GM12878 (cell line): ENCODE measurements around the gene FAM20A. TPM values are rescaled to one million over a fixed set of nuclear protein-coding genes. Genes with fewer than 3 reads are reported as not detected.

Experiments used
- ATAC-seq: fragments of 200-7000 bp; cut with Tn5 transposase; 3 replicates; pipeline ENCODE4 v1.9.1; 2020; ENCODE audit warnings: mild to moderate bottlenecking, moderate library complexity
- BruUV-seq: library from RNA; stranded (reverse); fragments of 400-500 nt; replicated peaks from 2 replicates; lab custom pipeline; 2021; lab: Mats Ljungman, UMichigan
- CTCF ChIA-PET: fragments of 300-600 bp; sonication (Branson Sonifier 250); formaldehyde crosslinking; extraction: SDS; loops from one replicate; lab custom pipeline; 2021; ENCODE audit warnings: inconsistent platforms; lab: Yijun Ruan, JAX
- POLR2A ChIA-PET: fragments of 350-600 bp; formaldehyde crosslinking; extraction: SDS; loops from one replicate; lab custom pipeline; 2021; ENCODE audit warnings: inconsistent platforms; lab: Charles Lee
- RAD21 ChIA-PET: fragments of 300-600 bp; sonication (Branson Sonifier 250); formaldehyde crosslinking; loops from one replicate; lab custom pipeline; 2023; ENCODE audit warnings: antibody characterized with exemption; ENCODE audit not compliant: unreplicated experiment; lab: Charles Lee
- SMC1A ChIA-PET: fragments of 300-600 bp; sonication (Branson Sonifier 250); formaldehyde crosslinking; loops from one replicate; lab custom pipeline; 2023; ENCODE audit not compliant: unreplicated experiment, uncharacterized antibody; lab: Charles Lee
- DNase-seq: peaks from one replicate; pipeline ENCODE4 v3.0.0-alpha.2; 2011; ENCODE audit warnings: low read depth, low spot score
- FAIRE-seq: peaks from 3 replicates; lab custom pipeline; 2011; peaks lifted over from hg19 to GRCh38; lab: Jason Lieb, UNC
- H2AFZ ChIP-seq: 2 replicates; pipeline ENCODE4 v1.6.0; 2011; ENCODE audit warnings: low read depth, low read length, control low read depth; ENCODE audit not compliant: control insufficient read depth
- H3K27ac ChIP-seq: 2 replicates; pipeline ENCODE4 v1.5.1; 2011; ENCODE audit warnings: control low read depth; ENCODE audit not compliant: control insufficient read depth, insufficient read depth
- H3K27me3 ChIP-seq, 2 experiments: replicated peaks in 1 of 2; 2 replicates each; pipeline versions ENCODE4 v1.6.0 to v1.6.1; 2011; ENCODE audit warnings: low read length in 1 of 2; ENCODE audit not compliant: control insufficient read depth in 2 of 2, insufficient read depth in 2 of 2
- H3K36me3 ChIP-seq, 2 experiments: 2 replicates each; pipeline ENCODE4 v1.5.1; 2011; ENCODE audit warnings: low read length in 1 of 2; ENCODE audit not compliant: control insufficient read depth in 2 of 2, insufficient read depth in 2 of 2
- H3K4me1 ChIP-seq: 2 replicates; pipeline ENCODE4 v1.6.1; 2011; ENCODE audit warnings: mild to moderate bottlenecking, low read length, moderate library complexity, mixed read lengths; ENCODE audit not compliant: control insufficient read depth, insufficient read depth
- H3K4me2 ChIP-seq: 2 replicates; pipeline ENCODE4 v1.6.0; 2011; ENCODE audit warnings: control low read depth; ENCODE audit not compliant: control insufficient read depth, insufficient read depth
- H3K4me3 ChIP-seq: fragments of 200-600 bp; sonication (generic); 2 replicates; pipeline ENCODE4 v1.5.1; 2016
- H3K79me2 ChIP-seq: 2 replicates; pipeline ENCODE4 v1.6.0; 2011; ENCODE audit warnings: low read length; ENCODE audit not compliant: control insufficient read depth, insufficient read depth
- H3K9ac ChIP-seq: 2 replicates; pipeline ENCODE4 v1.8.0; 2011; ENCODE audit warnings: low read length, control low read depth, mixed read lengths; ENCODE audit not compliant: control insufficient read depth, insufficient read depth
- H3K9me3 ChIP-seq: replicated peaks from 3 replicates; pipeline ENCODE4 v1.5.1; 2011; ENCODE audit warnings: mild to moderate bottlenecking, low read length; ENCODE audit not compliant: control insufficient read depth, insufficient read depth
- H4K20me1 ChIP-seq: 2 replicates; pipeline ENCODE4 v1.6.0; 2011; ENCODE audit not compliant: control insufficient read depth, insufficient read depth
- DPF2 ChIP-seq: fragments of 450-650 bp; IDR thresholded peaks from 2 replicates; pipeline ENCODE4 v1.6.1; 2017; ENCODE audit warnings: mild to moderate bottlenecking
- KDM1A ChIP-seq: fragments of 200-600 bp; sonication (generic); IDR thresholded peaks from 2 replicates; pipeline ENCODE4 v1.6.1; 2016; ENCODE audit warnings: borderline replicate concordance
- NFYB ChIP-seq: IDR thresholded peaks from 2 replicates; pipeline ENCODE4 v1.6.1; 2011; ENCODE audit warnings: low read depth, mild to moderate bottlenecking, low read length, improper control_type of control experiment, moderate library complexity; ENCODE audit not compliant: insufficient read depth
- RUNX3 ChIP-seq: IDR thresholded peaks from 2 replicates; pipeline ENCODE4 v1.6.1; 2012; ENCODE audit warnings: low read length, inconsistent platforms
- SP1 ChIP-seq: IDR thresholded peaks from one replicate; pipeline ENCODE4 v1.6.1; 2011; ENCODE audit warnings: low read depth, low read length
- TCF3 ChIP-seq: IDR thresholded peaks from 2 replicates; pipeline ENCODE4 v1.6.1; 2012; ENCODE audit warnings: low read depth, mild to moderate bottlenecking, low read length, borderline replicate concordance; ENCODE audit not compliant: insufficient read depth
- YY1 ChIP-seq: IDR thresholded peaks from 2 replicates; pipeline ENCODE4 v1.6.1; 2011; ENCODE audit warnings: low read depth, mild to moderate bottlenecking, low read length
- WGBS: methylation state at CpG from one replicate; pipeline ENCODE4 v1.1.6; 2016; ENCODE audit warnings: low lambda C conversion rate; ENCODE audit not compliant: insufficient replicate concordance, insufficient coverage; ENCODE audit errors: missing lambda C conversion rate; 5-methylcytosine and 5-hydroxymethylcytosine counted together
- in situ Hi-C: fragments of 300-500 bp; cut with MboI; formaldehyde crosslinking; loops from 9 replicates; pipeline ENCODE4 v1.14.3; 2018; ENCODE audit warnings: mixed read lengths
- intact Hi-C: fragments of 100-400 bp; cut with micrococcal nuclease; formaldehyde crosslinking; loops from one replicate; pipeline ENCODE4 v1.14.2; 2022; ENCODE audit not compliant: unreplicated experiment
- polyA plus RNA-seq, 11 experiments: library from polyadenylated mRNA; depleted of rRNA in 4 of 11; unstranded in 6 of 11; stranded (reverse) in 5 of 11; fragments of >200 nt; fragmentation: Nextera tagmentation in 4 of 11; fragmentation: Illumina TruSeq in 1 of 11; extraction: Ambion mirVana in 4 of 11; extraction: Trizol in 1 of 11; gene quantifications; 1 replicate in 1 of 11; 2 replicates in 10 of 11; pipeline versions ENCODE4 v1.2.1 to v1.2.3, GENCODE V29; 2011 to 2016; ENCODE audit warnings: inconsistent platforms in 2 of 11, missing spikeins in 2 of 11, low read depth in 1 of 11
- total RNA-seq, 4 experiments: library from RNA; depleted of rRNA in 3 of 4; stranded (reverse); fragments of >200 nt in 3 of 4; fragmentation: Illumina TruSeq in 1 of 4; extraction: Trizol in 1 of 4; gene quantifications; 2 replicates each; pipeline versions ENCODE4 v1.2.1 to v1.2.3, GENCODE V29; 2013 to 2021
- TF ChIP-seq, protein P1 (sequence below): fragments of 450-650 bp; IDR thresholded peaks from 2 replicates; pipeline ENCODE4 v1.6.1; 2017; ENCODE audit warnings: mild to moderate bottlenecking
- TF ChIP-seq, protein P2 (sequence below): fragments of 150-350 bp; IDR thresholded peaks from 2 replicates; pipeline ENCODE4 v1.6.1; 2014; ENCODE audit warnings: mild to moderate bottlenecking, low read depth, low read length

Gene FAM20A
- total and polyA plus RNA-seq, 10 of the 15 experiments (the other 5 are each of a cell fraction or from before 2014, with no cell fraction given) = 0.13 TPM; not detected in 9

DNA sequence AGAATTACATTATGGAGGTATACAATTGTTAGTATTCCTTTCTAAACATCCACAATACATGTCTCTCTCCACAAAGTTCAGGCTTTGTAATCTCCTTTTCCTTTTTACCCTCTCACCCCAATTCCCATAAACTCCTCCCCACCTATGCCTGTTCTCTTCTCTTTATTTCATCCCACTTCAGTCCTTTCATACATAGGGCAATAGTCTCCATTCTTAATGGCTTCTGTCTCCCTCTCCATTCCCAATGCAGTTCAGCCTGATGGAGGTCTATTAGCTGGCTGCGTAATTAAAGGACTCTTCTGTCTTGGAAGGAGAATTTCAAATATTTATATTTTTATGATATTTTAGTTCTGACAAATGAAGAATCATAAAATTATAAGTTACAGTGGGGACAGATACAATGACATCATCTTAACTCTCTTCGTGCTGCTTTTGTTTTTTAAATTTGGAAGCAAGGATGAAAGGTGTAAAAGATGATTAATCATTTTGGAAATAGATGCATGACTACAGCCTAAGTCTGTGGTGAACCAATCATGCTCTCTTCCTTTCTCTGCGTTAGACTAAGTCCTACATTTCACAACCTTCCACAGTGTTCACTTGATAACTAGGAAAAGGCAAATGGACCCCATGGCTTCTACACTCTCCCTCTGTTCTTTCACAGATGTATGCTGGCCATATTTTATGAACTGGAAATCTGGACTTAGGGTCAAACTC, 11.2 kb upstream of the FAM20A start:
- Histone ChIP-seq H3K9me3 (no peaks in the 10 kb centered on the region; the same call in 2 of the 3 replicates), H4K20me1 (no peaks in the 10 kb centered on the region), H3K36me3 (no peaks in the 10 kb centered on the region), H3K79me2 (no peaks in the 10 kb centered on the region), H3K4me3 (no peak overlapping the region), H3K27me3 (no peaks in the 10 kb centered on the region), H2AFZ (no peak overlapping the region), H3K4me2 (no peak overlapping the region), H3K27ac (no peak overlapping the region), H3K4me1 (no peaks in the 10 kb centered on the region), H3K9ac (no peak overlapping the region)
- POLR2A ChIA-PET = no interaction called here
- SMC1A ChIA-PET = interaction anchor here (0.9 to 1.2 kb wide), 2 partner anchors 15 to 145 kb away, joined by 3 to 4 read pairs; no protein-coding TSS in a partner anchor
- no TSS peak for BruUV-seq
- 39% methylated on average over 3 of the region's 3 CpGs for WGBS
- ATAC-seq = no peak
- no peak for DNase-seq
- CTCF ChIA-PET = interaction anchor here (0.6 to 2.1 kb wide), 4 partner anchors 12 to 452 kb away, joined by 3 to 18 read pairs (median 4); no protein-coding TSS in a partner anchor
- FAIRE-seq = no peak
- intact Hi-C loops (no loop called here), in situ Hi-C loops (no loop called here)
- TF ChIP-seq YY1 (no peak), NFYB (no peak), TCF3 (no peak), KDM1A (no peak), DPF2 (no peak), SP1 (no peak), RUNX3 (no peak)
- TF ChIP-seq, protein P1, sequence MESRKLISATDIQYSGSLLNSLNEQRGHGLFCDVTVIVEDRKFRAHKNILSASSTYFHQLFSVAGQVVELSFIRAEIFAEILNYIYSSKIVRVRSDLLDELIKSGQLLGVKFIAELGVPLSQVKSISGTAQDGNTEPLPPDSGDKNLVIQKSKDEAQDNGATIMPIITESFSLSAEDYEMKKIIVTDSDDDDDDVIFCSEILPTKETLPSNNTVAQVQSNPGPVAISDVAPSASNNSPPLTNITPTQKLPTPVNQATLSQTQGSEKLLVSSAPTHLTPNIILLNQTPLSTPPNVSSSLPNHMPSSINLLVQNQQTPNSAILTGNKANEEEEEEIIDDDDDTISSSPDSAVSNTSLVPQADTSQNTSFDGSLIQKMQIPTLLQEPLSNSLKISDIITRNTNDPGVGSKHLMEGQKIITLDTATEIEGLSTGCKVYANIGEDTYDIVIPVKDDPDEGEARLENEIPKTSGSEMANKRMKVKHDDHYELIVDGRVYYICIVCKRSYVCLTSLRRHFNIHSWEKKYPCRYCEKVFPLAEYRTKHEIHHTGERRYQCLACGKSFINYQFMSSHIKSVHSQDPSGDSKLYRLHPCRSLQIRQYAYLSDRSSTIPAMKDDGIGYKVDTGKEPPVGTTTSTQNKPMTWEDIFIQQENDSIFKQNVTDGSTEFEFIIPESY = no peak
- TF ChIP-seq, protein P2, sequence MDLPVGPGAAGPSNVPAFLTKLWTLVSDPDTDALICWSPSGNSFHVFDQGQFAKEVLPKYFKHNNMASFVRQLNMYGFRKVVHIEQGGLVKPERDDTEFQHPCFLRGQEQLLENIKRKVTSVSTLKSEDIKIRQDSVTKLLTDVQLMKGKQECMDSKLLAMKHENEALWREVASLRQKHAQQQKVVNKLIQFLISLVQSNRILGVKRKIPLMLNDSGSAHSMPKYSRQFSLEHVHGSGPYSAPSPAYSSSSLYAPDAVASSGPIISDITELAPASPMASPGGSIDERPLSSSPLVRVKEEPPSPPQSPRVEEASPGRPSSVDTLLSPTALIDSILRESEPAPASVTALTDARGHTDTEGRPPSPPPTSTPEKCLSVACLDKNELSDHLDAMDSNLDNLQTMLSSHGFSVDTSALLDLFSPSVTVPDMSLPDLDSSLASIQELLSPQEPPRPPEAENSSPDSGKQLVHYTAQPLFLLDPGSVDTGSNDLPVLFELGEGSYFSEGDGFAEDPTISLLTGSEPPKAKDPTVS = no peak
- TF ChIP-seq, all 136 proteins: peak for 0
- RAD21 ChIA-PET = no interaction called here
